PC-3 (cell line): ENCODE results near the gene SLC5A5. TPM values are rescaled to one million over a fixed set of nuclear protein-coding genes. Genes with fewer than 3 reads are reported as not detected.

Experiments used
- ATAC-seq: fragments of 200-7000 bp; cut with Tn5 transposase; 2 replicates; pipeline ENCODE4 v1.9.1; 2020; ENCODE audit warnings: mild to moderate bottlenecking, moderate library complexity
- BruUV-seq: library from RNA; stranded (reverse); fragments of 400-500 nt; replicated peaks from 2 replicates; lab custom pipeline; 2021; lab: Mats Ljungman, UMichigan
- CTCF ChIA-PET: fragments of 300-600 bp; sonication (Branson Sonifier 250); formaldehyde crosslinking; loops from one replicate; lab custom pipeline; 2022; ENCODE audit warnings: antibody characterized with exemption; lab: Charles Lee
- POLR2A ChIA-PET: fragments of 300-600 bp; sonication (Branson Sonifier 250); formaldehyde crosslinking; loops from one replicate; lab custom pipeline; 2022; ENCODE audit warnings: antibody characterized with exemption; ENCODE audit not compliant: unreplicated experiment; lab: Charles Lee
- DNase-seq: peaks from one replicate; pipeline ENCODE4 v3.0.0-alpha.2; 2015
- H2AFZ ChIP-seq: fragments of 300-600 bp; sonication (generic); 2 replicates; pipeline ENCODE4 v1.6.0; 2016; ENCODE audit warnings: antibody characterized with exemption, low read length
- H3F3A ChIP-seq: fragments of 300-600 bp; sonication (generic); one replicate; pipeline ENCODE4 v1.6.0; 2017; ENCODE audit warnings: antibody characterized with exemption, low read length, control low read depth, mild to moderate bottlenecking; ENCODE audit not compliant: unreplicated experiment
- H3K27ac ChIP-seq: fragments of 300-600 bp; sonication (generic); 2 replicates; pipeline ENCODE4 v1.5.1; 2016; ENCODE audit warnings: mild to moderate bottlenecking, low read length
- H3K27me3 ChIP-seq: fragments of 300-600 bp; sonication (generic); 2 replicates; pipeline ENCODE4 v1.6.1; 2016; ENCODE audit warnings: low read length, mixed read lengths
- H3K36me3 ChIP-seq: fragments of 300-600 bp; sonication (generic); 2 replicates; pipeline ENCODE4 v1.6.1; 2016; ENCODE audit warnings: low read depth, mixed run types, low read length, mixed read lengths
- H3K4me1 ChIP-seq: fragments of 300-600 bp; sonication (generic); 2 replicates; pipeline ENCODE4 v1.5.1; 2016; ENCODE audit warnings: low read length; ENCODE audit not compliant: insufficient read depth
- H3K4me2 ChIP-seq: fragments of 300-600 bp; sonication (generic); 2 replicates; pipeline ENCODE4 v1.6.0; 2016; ENCODE audit warnings: low read length
- H3K4me3 ChIP-seq: fragments of 300-600 bp; sonication (generic); 2 replicates; pipeline ENCODE4 v1.5.1; 2016; ENCODE audit warnings: mild to moderate bottlenecking, low read length, mixed read lengths
- H3K79me2 ChIP-seq: fragments of 300-600 bp; sonication (generic); 2 replicates; pipeline ENCODE4 v1.6.1; 2017; ENCODE audit warnings: low read length, mixed read lengths
- H3K9ac ChIP-seq: fragments of 300-600 bp; sonication (generic); 2 replicates; pipeline ENCODE4 v1.6.0; 2016; ENCODE audit warnings: mild to moderate bottlenecking, low read length
- H3K9me2 ChIP-seq: fragments of 300-600 bp; sonication (generic); replicated peaks from 2 replicates; pipeline ENCODE4 v1.6.1; 2016; ENCODE audit warnings: mixed run types, low read length, mixed read lengths
- H3K9me3 ChIP-seq: fragments of 300-600 bp; sonication (generic); 2 replicates; pipeline ENCODE4 v1.6.1; 2016; ENCODE audit warnings: low read length, mixed read lengths
- H4K20me1 ChIP-seq: fragments of 300-600 bp; sonication (generic); 2 replicates; pipeline ENCODE4 v1.6.1; 2016; ENCODE audit warnings: low read length, mixed read lengths
- EZH2 ChIP-seq: fragments of 300-600 bp; sonication (generic); IDR thresholded peaks from one replicate; pipeline ENCODE4 v1.6.1; 2017; ENCODE audit warnings: antibody characterized with exemption, mild to moderate bottlenecking, low read length; ENCODE audit not compliant: unreplicated experiment
- EZH2phosphoT487 ChIP-seq: fragments of 300-600 bp; sonication (generic); IDR thresholded peaks from 2 replicates; pipeline ENCODE4 v1.6.1; 2018; ENCODE audit warnings: mild to moderate bottlenecking, antibody characterized with exemption, low read length, borderline replicate concordance
- intact Hi-C: fragments of 100-400 bp; cut with micrococcal nuclease; formaldehyde crosslinking; loops from 2 replicates; pipeline ENCODE4 v1.9.0; 2023
- total RNA-seq: library from RNA; depleted of rRNA; stranded (reverse); fragments of >200 nt; gene quantifications from 2 replicates; pipeline ENCODE4 v1.2.3, GENCODE V29; 2014; rRNA removed
- TF ChIP-seq, protein P1 (sequence below): fragments of 300-600 bp; sonication (generic); conservative IDR thresholded peaks from 2 replicates; pipeline ENCODE4 v1.5.1; 2017; ENCODE audit warnings: antibody characterized with exemption, low read depth, mild to moderate bottlenecking, low read length

Gene SLC5A5
- total RNA-seq, 1 experiment from 2014 or later = not detected

DNA sequence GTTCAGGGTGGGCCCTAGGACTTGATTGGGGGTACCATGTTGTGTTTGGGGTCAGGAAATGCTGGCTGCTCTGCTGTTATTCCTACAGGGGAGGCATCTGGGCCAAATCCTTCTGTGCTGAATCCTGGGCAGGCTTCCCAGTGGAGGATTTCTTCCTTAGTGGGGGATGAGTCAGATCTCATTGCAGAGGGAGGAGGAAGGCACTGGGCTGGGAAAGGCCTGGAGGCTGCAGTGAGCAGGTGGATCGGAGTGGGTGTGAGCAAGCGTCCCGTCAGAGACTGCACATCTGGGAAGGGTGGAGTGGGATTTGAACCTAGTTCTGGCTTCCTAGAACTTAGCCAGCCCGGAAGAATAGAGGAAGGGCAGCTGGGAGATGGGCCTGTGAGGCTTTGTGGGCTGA is 72.6 kb downstream of the SLC5A5 start:
- no peak overlapping the region for H2AFZ ChIP-seq

More for the DNA sequence above, 72.6 kb downstream of the SLC5A5 start:
- Histone ChIP-seq H4K20me1 (0 out of 2 replicates have a peak, but pooled peaks cover 2% of the 10 kb centered on the region), H3F3A (peaks cover 5% of the 10 kb centered on the region), H3K79me2 (no peaks in the 10 kb centered on the region), H3K4me1 (peaks cover 17% of the 10 kb centered on the region), H3K27me3 (peaks cover 5% of the 10 kb centered on the region; the same call in 1 of the 2 replicates), H3K9me3 (no peaks in the 10 kb centered on the region), H3K9ac (no peak overlapping the region), H3K9me2 (no peaks in the 10 kb centered on the region), H3K4me2 (peak overlapping the region; percentile 7; the same call in 1 of the 2 replicates), H3K36me3 (peaks cover 3% of the 10 kb centered on the region; the same call in 1 of the 2 replicates), H3K4me3 (no peak overlapping the region), H3K27ac (0 out of 2 replicates have a peak overlapping the region, but pooled peaks have one; percentile 14)
- peak; percentile 81 for ATAC-seq
- no TSS peak for BruUV-seq
- no peak for TF ChIP-seq EZH2
- TF ChIP-seq, protein P1, sequence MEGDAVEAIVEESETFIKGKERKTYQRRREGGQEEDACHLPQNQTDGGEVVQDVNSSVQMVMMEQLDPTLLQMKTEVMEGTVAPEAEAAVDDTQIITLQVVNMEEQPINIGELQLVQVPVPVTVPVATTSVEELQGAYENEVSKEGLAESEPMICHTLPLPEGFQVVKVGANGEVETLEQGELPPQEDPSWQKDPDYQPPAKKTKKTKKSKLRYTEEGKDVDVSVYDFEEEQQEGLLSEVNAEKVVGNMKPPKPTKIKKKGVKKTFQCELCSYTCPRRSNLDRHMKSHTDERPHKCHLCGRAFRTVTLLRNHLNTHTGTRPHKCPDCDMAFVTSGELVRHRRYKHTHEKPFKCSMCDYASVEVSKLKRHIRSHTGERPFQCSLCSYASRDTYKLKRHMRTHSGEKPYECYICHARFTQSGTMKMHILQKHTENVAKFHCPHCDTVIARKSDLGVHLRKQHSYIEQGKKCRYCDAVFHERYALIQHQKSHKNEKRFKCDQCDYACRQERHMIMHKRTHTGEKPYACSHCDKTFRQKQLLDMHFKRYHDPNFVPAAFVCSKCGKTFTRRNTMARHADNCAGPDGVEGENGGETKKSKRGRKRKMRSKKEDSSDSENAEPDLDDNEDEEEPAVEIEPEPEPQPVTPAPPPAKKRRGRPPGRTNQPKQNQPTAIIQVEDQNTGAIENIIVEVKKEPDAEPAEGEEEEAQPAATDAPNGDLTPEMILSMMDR = no peak
- TF ChIP-seq EZH2phosphoT487 = no peak
- ChIA-PET POLR2A (no interaction called here), CTCF (no interaction called here)
- intact Hi-C loops = no loop called here
- DNase-seq = peak; percentile 82

Other genes with a start within 250 kb of the SLC5A5 start
- gene UNC13A, start 183.6 kb upstream of the SLC5A5 start, total RNA-seq = not detected in 2 replicates
- gene MAP1S, start 152.5 kb upstream of the SLC5A5 start, total RNA-seq = 25.4 and 30.2 TPM in 2 replicates
- 21.0 and 29.5 TPM in 2 replicates for gene FCHO1, start 120.5 kb upstream of the SLC5A5 start, total RNA-seq
- 39.5 and 41.7 TPM in 2 replicates for gene B3GNT3, start 76.8 kb upstream of the SLC5A5 start, total RNA-seq
- gene INSL3, start 50.4 kb upstream of the SLC5A5 start, total RNA-seq = not detected in 2 replicates
- 1.5 and 4.3 TPM in 2 replicates for gene JAK3, start 24.0 kb upstream of the SLC5A5 start, total RNA-seq
- 1,763 and 2,241 TPM in 2 replicates for gene RPL18A, start 12.0 kb upstream of the SLC5A5 start, total RNA-seq
- gene CCDC124, start 61.1 kb downstream of the SLC5A5 start, total RNA-seq = 165 and 247 TPM in 2 replicates
- gene KCNN1, start 95.2 kb downstream of the SLC5A5 start, total RNA-seq = not detected in 2 replicates
- 27.7 and 38.5 TPM in 2 replicates for gene ARRDC2, start 136.2 kb downstream of the SLC5A5 start, total RNA-seq
- not detected in 2 replicates for gene IL12RB1, start 215.0 kb downstream of the SLC5A5 start, total RNA-seq
- 6.7 and 8.1 TPM in 2 replicates for gene MAST3, start 225.8 kb downstream of the SLC5A5 start, total RNA-seq